ENCODE data around the gene HSPA1A. TPM values are rescaled to one million over a fixed set of nuclear protein-coding genes. Genes with fewer than 3 reads are reported as not detected.

The HSPA1A gene
- total RNA-seq, 1 experiment from 2014 or later = 20.3 TPM

GRCh38 chr6:31842053-31842452, 26.7 kb downstream of the HSPA1A start:
- BruUV-seq (replicated peaks) = no TSS peak

DNA sequence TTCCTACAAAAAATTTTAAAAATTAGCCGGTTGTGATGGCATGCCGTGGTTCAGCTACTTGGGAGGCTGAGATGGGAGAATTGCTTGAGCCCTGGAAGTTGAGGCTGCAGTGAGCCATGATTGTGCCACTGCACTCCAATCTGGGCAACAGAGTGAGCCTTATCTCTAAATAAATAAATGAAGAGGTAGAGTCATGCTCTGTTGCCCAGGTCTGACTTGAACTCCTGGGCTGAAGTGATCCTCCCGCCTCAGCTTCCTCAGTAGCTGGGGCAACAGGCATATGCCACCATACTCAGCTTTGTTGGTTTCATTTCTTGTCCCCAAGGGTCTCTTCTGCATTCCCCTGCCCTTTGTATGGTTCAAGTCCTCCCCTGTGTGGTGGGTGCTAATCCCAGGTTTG, 29.2 kb downstream of the HSPA1A start:
- Mint-ChIP-seq H3K36me3 (ENCODE audit: insufficient read depth, unreplicated experiment) (peaks cover 26% of the 10 kb centered on the region), H3K4me1 (ENCODE audit: insufficient read depth, unreplicated experiment) (no peaks in the 10 kb centered on the region), H3K9me3 (ENCODE audit: unreplicated experiment) (no peaks in the 10 kb centered on the region), H3K27ac (ENCODE audit: low read depth, unreplicated experiment) (no peak overlapping the region), H3K27me3 (ENCODE audit: insufficient read depth, unreplicated experiment) (no peaks in the 10 kb centered on the region), H3K4me3 (ENCODE audit: unreplicated experiment) (no peak overlapping the region)
- no peak for DNase-seq (ENCODE audit: unreplicated experiment)
- intact Hi-C loops (cut with micrococcal nuclease) = no loop called here
- no peak for TF ChIP-seq CTCF (IDR thresholded peaks at IDR 0.05; ENCODE audit: unreplicated experiment)
- POLR2A ChIA-PET = interaction anchor here (1.1 to 1.4 kb wide), 2 partner anchors 9 to 17 kb away, joined by 5 to 7 read pairs; partner anchors contain the start of gene HSPA1B
- no TSS peak for BruUV-seq (replicated peaks)
- CTCF ChIA-PET = no interaction called here

More at GRCh38 chr6:31842053-31842452, 26.7 kb downstream of the HSPA1A start:
- Mint-ChIP-seq H3K4me3 (ENCODE audit: unreplicated experiment) (no peak overlapping the region), H3K27ac (ENCODE audit: low read depth, unreplicated experiment) (no peak overlapping the region), H3K36me3 (ENCODE audit: insufficient read depth, unreplicated experiment) (peaks cover 51% of the 10 kb centered on the region), H3K27me3 (ENCODE audit: insufficient read depth, unreplicated experiment) (no peaks in the 10 kb centered on the region), H3K9me3 (ENCODE audit: unreplicated experiment) (no peaks in the 10 kb centered on the region), H3K4me1 (ENCODE audit: insufficient read depth, unreplicated experiment) (peaks cover 7% of the 10 kb centered on the region)
- no peak for TF ChIP-seq CTCF (IDR thresholded peaks at IDR 0.05; ENCODE audit: unreplicated experiment)
- CTCF ChIA-PET = no interaction called here
- POLR2A ChIA-PET = interaction anchor here (0.9 kb wide), 1 partner anchor 181 kb away, joined by 3 read pairs; the partner anchor contains the start of gene C6orf47
- DNase-seq (ENCODE audit: unreplicated experiment) = no peak
- intact Hi-C loops (cut with micrococcal nuclease) = no loop called here

GRCh38 chr6:31847276-31847978, 32.1 kb downstream of the HSPA1A start:
- no peak for TF ChIP-seq CTCF (IDR thresholded peaks at IDR 0.05; ENCODE audit: unreplicated experiment)
- CTCF ChIA-PET = interaction anchor here (1.0 kb wide), 1 partner anchor 10 kb away, joined by 3 read pairs; no protein-coding TSS in a partner anchor
- no peaks in the 10 kb centered on the region for H3K9me3 Mint-ChIP-seq (ENCODE audit: unreplicated experiment)
- intact Hi-C loops (cut with micrococcal nuclease) = no loop called here
- H3K4me1 Mint-ChIP-seq (ENCODE audit: insufficient read depth, unreplicated experiment) = no peaks in the 10 kb centered on the region
- BruUV-seq (replicated peaks) = no TSS peak
- no peak for DNase-seq (ENCODE audit: unreplicated experiment)
- no peak overlapping the region for H3K4me3 Mint-ChIP-seq (ENCODE audit: unreplicated experiment)
- POLR2A ChIA-PET = interaction anchor here (0.9 to 2.1 kb wide), 5 partner anchors 8 to 32 kb away, joined by 3 to 6 read pairs (median 5); partner anchors contain the start of genes HSPA1A and HSPA1L
- H3K27ac Mint-ChIP-seq (ENCODE audit: low read depth, unreplicated experiment) = no peak overlapping the region
- no peaks in the 10 kb centered on the region for H3K27me3 Mint-ChIP-seq (ENCODE audit: insufficient read depth, unreplicated experiment)
- no peaks in the 10 kb centered on the region for H3K36me3 Mint-ChIP-seq (ENCODE audit: insufficient read depth, unreplicated experiment)

DNA sequence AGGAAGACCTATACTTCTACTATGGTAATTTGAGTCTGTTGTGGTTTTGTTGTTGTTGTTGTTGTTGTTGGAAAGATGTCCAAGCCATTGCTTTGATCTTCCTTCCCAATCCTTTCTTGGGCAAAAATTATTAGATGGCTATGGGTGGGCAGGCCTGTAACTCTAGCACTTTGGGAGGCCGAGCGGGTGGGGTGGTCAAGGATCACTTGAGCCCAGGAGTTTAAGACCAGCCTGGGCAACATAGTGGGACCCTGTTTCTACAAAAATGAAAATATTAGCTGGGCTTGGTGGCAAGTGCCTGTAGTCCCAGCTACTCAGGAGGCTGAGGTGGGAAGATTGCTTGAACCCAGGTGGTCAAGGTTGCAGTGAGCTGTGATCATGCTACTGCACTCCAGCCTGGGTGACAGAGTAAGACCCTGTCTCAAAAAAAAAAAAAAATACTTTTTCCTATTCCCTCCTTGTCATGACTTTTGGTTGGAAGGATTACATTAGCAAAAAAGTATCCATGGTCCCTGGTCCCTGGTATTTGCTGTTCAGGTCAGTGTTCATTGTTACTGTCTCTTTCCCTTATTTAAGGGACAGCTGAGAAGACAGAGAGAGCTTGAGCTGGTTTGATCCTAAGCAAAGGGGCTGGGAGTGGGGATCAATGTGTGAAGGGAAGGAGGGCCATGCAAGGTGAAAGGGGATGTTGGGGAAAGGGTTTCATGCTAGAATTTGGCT, 35.6 kb downstream of the HSPA1A start:
- no peak overlapping the region for H3K27ac Mint-ChIP-seq (ENCODE audit: low read depth, unreplicated experiment)
- H3K4me3 Mint-ChIP-seq (ENCODE audit: unreplicated experiment) = no peak overlapping the region
- TF ChIP-seq CTCF (IDR thresholded peaks at IDR 0.05; ENCODE audit: unreplicated experiment) = no peak
- no peaks in the 10 kb centered on the region for H3K9me3 Mint-ChIP-seq (ENCODE audit: unreplicated experiment)
- intact Hi-C loops (cut with micrococcal nuclease) = no loop called here
- H3K4me1 Mint-ChIP-seq (ENCODE audit: insufficient read depth, unreplicated experiment) = no peaks in the 10 kb centered on the region
- H3K36me3 Mint-ChIP-seq (ENCODE audit: insufficient read depth, unreplicated experiment) = no peaks in the 10 kb centered on the region
- CTCF ChIA-PET = interaction anchor here (0.6 to 0.9 kb wide), 3 partner anchors 45 to 115 kb away, joined by 3 to 4 read pairs (median 3); no protein-coding TSS in a partner anchor
- POLR2A ChIA-PET = no interaction called here
- no peaks in the 10 kb centered on the region for H3K27me3 Mint-ChIP-seq (ENCODE audit: insufficient read depth, unreplicated experiment)
- no peak for DNase-seq (ENCODE audit: unreplicated experiment)
- BruUV-seq (replicated peaks) = no TSS peak

All from MCF 10A (cell line).